Cardiac fibroblast (primary cell): ENCODE measurements around the gene CAPZA2.
"Not testable (repeated sequence)": the region's sequence is repeated elsewhere in the genome, so short reads cannot be mapped to it uniquely, and the experiment has no call there.

Experiments
- DNase-seq, 2 donors: peaks; one replicate each; pipeline versions ENCODE4 v3.0.0 to v3.0.0-alpha.2; 2010; ENCODE audit warnings: low read depth in 2 of 2
- H3K4me3 ChIP-seq, 2 donors: replicated peaks in 1 of 2; 1 replicate in 1 of 2; 2 replicates in 1 of 2; pipeline ENCODE4 v1.5.1; 2011; ENCODE audit warnings: low read depth in 2 of 2, low read length in 2 of 2, mild to moderate bottlenecking in 2 of 2, moderate library complexity in 1 of 2
- TF ChIP-seq, protein P1 (sequence below): IDR thresholded peaks from one replicate; pipeline ENCODE4 v1.5.1; 2011; ENCODE audit warnings: low read depth, mild to moderate bottlenecking, low read length, inconsistent platforms

Gene CAPZA2

GRCh38 chr7:116969371-116969902 lies 107.0 kb downstream of the CAPZA2 start:
- DNase-seq, result no peak
- TF ChIP-seq, protein P1, sequence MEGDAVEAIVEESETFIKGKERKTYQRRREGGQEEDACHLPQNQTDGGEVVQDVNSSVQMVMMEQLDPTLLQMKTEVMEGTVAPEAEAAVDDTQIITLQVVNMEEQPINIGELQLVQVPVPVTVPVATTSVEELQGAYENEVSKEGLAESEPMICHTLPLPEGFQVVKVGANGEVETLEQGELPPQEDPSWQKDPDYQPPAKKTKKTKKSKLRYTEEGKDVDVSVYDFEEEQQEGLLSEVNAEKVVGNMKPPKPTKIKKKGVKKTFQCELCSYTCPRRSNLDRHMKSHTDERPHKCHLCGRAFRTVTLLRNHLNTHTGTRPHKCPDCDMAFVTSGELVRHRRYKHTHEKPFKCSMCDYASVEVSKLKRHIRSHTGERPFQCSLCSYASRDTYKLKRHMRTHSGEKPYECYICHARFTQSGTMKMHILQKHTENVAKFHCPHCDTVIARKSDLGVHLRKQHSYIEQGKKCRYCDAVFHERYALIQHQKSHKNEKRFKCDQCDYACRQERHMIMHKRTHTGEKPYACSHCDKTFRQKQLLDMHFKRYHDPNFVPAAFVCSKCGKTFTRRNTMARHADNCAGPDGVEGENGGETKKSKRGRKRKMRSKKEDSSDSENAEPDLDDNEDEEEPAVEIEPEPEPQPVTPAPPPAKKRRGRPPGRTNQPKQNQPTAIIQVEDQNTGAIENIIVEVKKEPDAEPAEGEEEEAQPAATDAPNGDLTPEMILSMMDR, result no peak
- no peak overlapping the region for H3K4me3 ChIP-seq

- no peak for DNase-seq
- TF ChIP-seq, protein P1, result no peak
- no peak overlapping the region for H3K4me3 ChIP-seq
Observed at GRCh38 chr7:116970238-116970910, 108.0 kb downstream of the CAPZA2 start.

- H3K4me3 ChIP-seq, DNase-seq: not testable (repeated sequence)
Observed at GRCh38 chr7:116971153-116971552, 108.8 kb downstream of the CAPZA2 start.
